ENCODE results near the gene MAPK8IP3.

DNA sequence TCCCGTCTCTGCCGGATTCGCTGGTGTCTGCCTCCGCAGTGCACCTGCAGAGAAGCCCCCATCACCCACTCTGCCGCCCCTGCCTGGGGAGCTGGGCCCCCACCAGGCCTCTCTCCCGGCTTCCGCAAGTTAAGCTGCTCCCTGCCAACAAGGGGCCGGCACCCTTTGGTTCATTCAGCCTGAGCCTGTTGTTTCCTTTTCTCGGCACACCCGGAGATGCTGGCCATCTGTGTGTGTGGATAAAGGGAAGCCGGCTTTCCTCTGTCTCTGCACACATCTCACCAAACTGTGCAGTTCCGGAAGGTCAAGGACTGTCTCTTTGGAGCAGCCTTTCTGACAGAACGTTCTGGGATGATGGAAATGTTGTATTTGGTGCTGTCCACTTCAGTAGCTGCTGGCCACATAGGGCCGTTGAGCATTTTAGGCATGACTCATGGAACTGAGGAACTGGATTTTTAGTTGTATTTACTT lies 6.8 kb downstream of the MAPK8IP3 start:
- TF ChIP-seq, protein P1, sequence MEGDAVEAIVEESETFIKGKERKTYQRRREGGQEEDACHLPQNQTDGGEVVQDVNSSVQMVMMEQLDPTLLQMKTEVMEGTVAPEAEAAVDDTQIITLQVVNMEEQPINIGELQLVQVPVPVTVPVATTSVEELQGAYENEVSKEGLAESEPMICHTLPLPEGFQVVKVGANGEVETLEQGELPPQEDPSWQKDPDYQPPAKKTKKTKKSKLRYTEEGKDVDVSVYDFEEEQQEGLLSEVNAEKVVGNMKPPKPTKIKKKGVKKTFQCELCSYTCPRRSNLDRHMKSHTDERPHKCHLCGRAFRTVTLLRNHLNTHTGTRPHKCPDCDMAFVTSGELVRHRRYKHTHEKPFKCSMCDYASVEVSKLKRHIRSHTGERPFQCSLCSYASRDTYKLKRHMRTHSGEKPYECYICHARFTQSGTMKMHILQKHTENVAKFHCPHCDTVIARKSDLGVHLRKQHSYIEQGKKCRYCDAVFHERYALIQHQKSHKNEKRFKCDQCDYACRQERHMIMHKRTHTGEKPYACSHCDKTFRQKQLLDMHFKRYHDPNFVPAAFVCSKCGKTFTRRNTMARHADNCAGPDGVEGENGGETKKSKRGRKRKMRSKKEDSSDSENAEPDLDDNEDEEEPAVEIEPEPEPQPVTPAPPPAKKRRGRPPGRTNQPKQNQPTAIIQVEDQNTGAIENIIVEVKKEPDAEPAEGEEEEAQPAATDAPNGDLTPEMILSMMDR (IDR thresholded peaks at IDR 0.05): no peak
- no peak for TF ChIP-seq POLR2A (IDR thresholded peaks at IDR 0.05)

Measured in Peyer's patch (tissue), 4 donors.